Endodermal cell (in vitro differentiated cells): Measurements from ENCODE around the gene FIZ1. TPM values are rescaled to one million over a fixed set of nuclear protein-coding genes. Genes with fewer than 3 reads are reported as not detected.

Source experiments
- DNase-seq: peaks from one replicate; pipeline ENCODE4 v3.0.0-alpha.2; 2017
- H3K27ac ChIP-seq: 2 replicates; pipeline ENCODE4 v1.5.1; 2013; ENCODE audit warnings: mild to moderate bottlenecking, low read depth, low read length, moderate library complexity
- H3K27me3 ChIP-seq: 2 replicates; pipeline ENCODE4 v1.6.1; 2013; ENCODE audit warnings: mild to moderate bottlenecking, low read length, moderate library complexity; ENCODE audit not compliant: insufficient read depth, control insufficient read depth, poor library complexity, severe bottlenecking
- H3K36me3 ChIP-seq: 2 replicates; pipeline ENCODE4 v1.7.0; 2013; ENCODE audit warnings: mild to moderate bottlenecking, low read length, moderate library complexity; ENCODE audit not compliant: control insufficient read depth, insufficient read depth
- H3K4me1 ChIP-seq: one replicate; pipeline ENCODE4 v1.7.0; 2013; ENCODE audit warnings: low read length; ENCODE audit not compliant: control insufficient read depth, insufficient read depth
- H3K4me3 ChIP-seq: 2 replicates; pipeline ENCODE4 v1.5.1; 2013; ENCODE audit warnings: mild to moderate bottlenecking, low read length, moderate library complexity
- H3K9ac ChIP-seq: 2 replicates; pipeline ENCODE4 v1.6.1; 2013; ENCODE audit warnings: mild to moderate bottlenecking, low read length, moderate library complexity; ENCODE audit not compliant: poor library complexity, severe bottlenecking; ENCODE audit errors: extremely low read depth
- H3K9me3 ChIP-seq: 2 replicates; pipeline ENCODE4 v1.6.1; 2013; ENCODE audit warnings: mild to moderate bottlenecking, low read length, moderate library complexity; ENCODE audit not compliant: control insufficient read depth
- H3K27ac Mint-ChIP-seq: 2 replicates; pipeline ENCODE4 v1.8.0; 2020; ENCODE audit warnings: mixed read lengths
- H3K27me3 Mint-ChIP-seq: 2 replicates; pipeline ENCODE4 v1.8.0; 2021; ENCODE audit warnings: mild to moderate bottlenecking, mixed read lengths; ENCODE audit not compliant: insufficient read depth
- H3K36me3 Mint-ChIP-seq: 2 replicates; pipeline ENCODE4 v1.8.0; 2020; ENCODE audit warnings: low read depth, mixed read lengths
- H3K4me1 Mint-ChIP-seq: 2 replicates; pipeline ENCODE4 v1.8.0; 2020; ENCODE audit warnings: mixed read lengths
- H3K4me3 Mint-ChIP-seq: 2 replicates; pipeline ENCODE4 v1.8.0; 2020; ENCODE audit warnings: mild to moderate bottlenecking, moderate library complexity, mixed read lengths
- H3K9me3 Mint-ChIP-seq: 2 replicates; pipeline ENCODE4 v1.8.0; 2020; ENCODE audit warnings: mild to moderate bottlenecking, mixed read lengths
- WGBS, 2 experiments: methylation state at CpG; one replicate each; pipeline versions ENCODE4 v1.1.5 to v1.1.7; 2013; ENCODE audit warnings: missing lambda C conversion rate in 2 of 2, mixed read lengths in 1 of 2; ENCODE audit not compliant: insufficient coverage in 1 of 2, insufficient read length in 1 of 2; 5-methylcytosine and 5-hydroxymethylcytosine counted together
- total RNA-seq, 2 donors: library from RNA; stranded (reverse); fragmentation: NEBNext Ultra II Directional in 1 of 2; extraction: Animal tissue kit (Norgen Biotek cat#: 25700) in 1 of 2; gene quantifications; 2 replicates in 1 of 2; 3 replicates in 1 of 2; pipeline ENCODE4 v1.2.1, GENCODE V29; 2021
- TF ChIP-seq, protein P1 (sequence below): fragments of 200-600 bp; sonication (generic); conservative IDR thresholded peaks from 2 replicates; pipeline ENCODE4 v1.5.0; 2021; ENCODE audit warnings: antibody characterized with exemption, mild to moderate bottlenecking

FIZ1 gene
- total RNA-seq, 2 donors from 2014 or later, result 19.7 to 21.1 TPM

DNA sequence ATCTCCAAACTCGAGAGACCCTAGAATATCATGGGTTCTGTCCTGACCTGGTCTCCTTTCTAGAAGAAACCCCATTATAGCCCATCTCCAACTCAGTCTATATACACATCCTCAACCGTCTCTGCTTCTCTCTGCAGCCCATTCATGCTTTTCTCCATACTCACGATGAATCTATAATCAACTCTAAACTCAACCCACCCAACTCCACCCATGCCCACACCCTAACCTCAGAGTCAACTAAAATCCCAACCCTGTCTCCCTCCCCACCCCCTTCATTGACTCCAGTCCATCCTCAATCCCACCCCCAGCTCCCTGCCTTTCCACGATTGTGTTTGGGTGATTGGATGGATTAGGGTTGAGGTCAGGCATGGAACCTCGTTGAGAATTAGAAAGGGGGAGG, 55.8 kb downstream of the FIZ1 start:
- 83 to 88% methylated on average over 4 of the region's 5 CpGs for WGBS, 2 experiments

DNA sequence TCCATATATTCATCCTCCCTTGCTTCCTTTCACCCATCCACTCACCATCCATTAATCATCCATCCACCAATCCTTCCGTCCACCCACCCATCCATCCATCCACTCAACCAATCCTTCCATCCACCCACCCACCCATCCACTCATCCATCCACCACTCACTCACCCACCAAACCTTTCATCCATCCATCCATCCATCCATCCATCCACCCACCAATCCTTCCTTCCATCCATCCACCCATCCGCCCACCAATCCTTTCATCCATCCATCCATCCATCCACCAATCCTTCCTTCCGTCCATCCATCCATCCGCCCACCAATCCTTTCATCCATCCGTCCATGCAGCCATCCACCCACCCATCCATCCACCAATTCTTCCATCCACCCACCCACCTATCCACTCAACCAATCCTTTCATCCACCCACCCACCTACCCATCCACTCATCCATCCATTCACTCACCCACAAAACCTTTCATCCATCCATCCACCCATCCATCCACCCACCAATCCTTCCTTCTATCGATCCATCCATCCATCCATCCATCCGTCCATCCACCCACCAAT, 56.9 kb downstream of the FIZ1 start:
- H3K36me3 ChIP-seq, result no peaks in the 10 kb centered on the region
- H3K27me3 ChIP-seq, result no peaks in the 10 kb centered on the region
- no peaks in the 10 kb centered on the region for H3K9me3 ChIP-seq
- H3K27me3 Mint-ChIP-seq, result peaks cover 23% of the 10 kb centered on the region
- WGBS, 2 experiments, result 85 to 90% methylated on average over 7 of the region's 7 CpGs
- DNase-seq, result no peak
- H3K36me3 Mint-ChIP-seq, result no peaks in the 10 kb centered on the region
- no peak overlapping the region for H3K9ac ChIP-seq
- no peak overlapping the region for H3K27ac Mint-ChIP-seq
- TF ChIP-seq, protein P1, sequence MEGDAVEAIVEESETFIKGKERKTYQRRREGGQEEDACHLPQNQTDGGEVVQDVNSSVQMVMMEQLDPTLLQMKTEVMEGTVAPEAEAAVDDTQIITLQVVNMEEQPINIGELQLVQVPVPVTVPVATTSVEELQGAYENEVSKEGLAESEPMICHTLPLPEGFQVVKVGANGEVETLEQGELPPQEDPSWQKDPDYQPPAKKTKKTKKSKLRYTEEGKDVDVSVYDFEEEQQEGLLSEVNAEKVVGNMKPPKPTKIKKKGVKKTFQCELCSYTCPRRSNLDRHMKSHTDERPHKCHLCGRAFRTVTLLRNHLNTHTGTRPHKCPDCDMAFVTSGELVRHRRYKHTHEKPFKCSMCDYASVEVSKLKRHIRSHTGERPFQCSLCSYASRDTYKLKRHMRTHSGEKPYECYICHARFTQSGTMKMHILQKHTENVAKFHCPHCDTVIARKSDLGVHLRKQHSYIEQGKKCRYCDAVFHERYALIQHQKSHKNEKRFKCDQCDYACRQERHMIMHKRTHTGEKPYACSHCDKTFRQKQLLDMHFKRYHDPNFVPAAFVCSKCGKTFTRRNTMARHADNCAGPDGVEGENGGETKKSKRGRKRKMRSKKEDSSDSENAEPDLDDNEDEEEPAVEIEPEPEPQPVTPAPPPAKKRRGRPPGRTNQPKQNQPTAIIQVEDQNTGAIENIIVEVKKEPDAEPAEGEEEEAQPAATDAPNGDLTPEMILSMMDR, result no peak
- H3K4me1 ChIP-seq, result no peaks in the 10 kb centered on the region
- peaks cover 8% of the 10 kb centered on the region for H3K4me1 Mint-ChIP-seq
- H3K4me3 Mint-ChIP-seq, result no peak overlapping the region
- no peak overlapping the region for H3K27ac ChIP-seq
- no peaks in the 10 kb centered on the region for H3K9me3 Mint-ChIP-seq
- H3K4me3 ChIP-seq, result no peak overlapping the region

More for the DNA sequence above, 55.8 kb downstream of the FIZ1 start:
- no peaks in the 10 kb centered on the region for H3K36me3 ChIP-seq
- no peaks in the 10 kb centered on the region for H3K4me1 ChIP-seq
- TF ChIP-seq, protein P1, result no peak
- H3K4me3 ChIP-seq, result no peak overlapping the region
- H3K4me3 Mint-ChIP-seq, result no peak overlapping the region
- no peak overlapping the region for H3K9ac ChIP-seq
- no peak for DNase-seq
- H3K4me1 Mint-ChIP-seq, result peaks cover 12% of the 10 kb centered on the region
- no peak overlapping the region for H3K27ac ChIP-seq
- no peaks in the 10 kb centered on the region for H3K9me3 ChIP-seq
- H3K27me3 Mint-ChIP-seq, result peaks cover 23% of the 10 kb centered on the region
- no peaks in the 10 kb centered on the region for H3K9me3 Mint-ChIP-seq
- no peak overlapping the region for H3K27ac Mint-ChIP-seq
- H3K27me3 ChIP-seq, result no peaks in the 10 kb centered on the region
- H3K36me3 Mint-ChIP-seq, result no peaks in the 10 kb centered on the region

Other genes with a start within 250 kb of the FIZ1 start
- gene COX6B2, start 244.8 kb downstream of the FIZ1 start, total RNA-seq, result under 1 TPM; 0.75 to 0.84 TPM
- under 1 TPM; 0.09 to 0.11 TPM for gene GARIN5B, start 236.3 kb downstream of the FIZ1 start, total RNA-seq
- 1 to 10 TPM in 1 of 2 donors, under 1 TPM in 1; 0.91 to 1.7 TPM for gene IL11, start 229.1 kb downstream of the FIZ1 start, total RNA-seq
- gene TMEM190, start 222.7 kb downstream of the FIZ1 start, total RNA-seq, result 1 to 10 TPM in 1 of 2 donors, not detected in 1; 1.2 TPM
- 1 to 10 TPM; 3.9 to 4.4 TPM for gene TMEM238, start 215.2 kb downstream of the FIZ1 start, total RNA-seq
- 1,000 to 10,000 TPM; 1,672 to 1,902 TPM for gene RPL28, start 213.6 kb downstream of the FIZ1 start, total RNA-seq
- 100 to 1,000 TPM; 202 to 246 TPM for gene UBE2S, start 191.7 kb downstream of the FIZ1 start, total RNA-seq
- not detected for gene SHISA7, start 156.2 kb downstream of the FIZ1 start, total RNA-seq
- 10 to 100 TPM; 35.9 to 39.2 TPM for gene ISOC2, start 137.9 kb downstream of the FIZ1 start, total RNA-seq
- gene C19orf85, start 134.8 kb downstream of the FIZ1 start, total RNA-seq, result 1 to 10 TPM in 1 of 2 donors, under 1 TPM in 1; 0.62 to 2.3 TPM
- gene ZNF628, start 122.9 kb downstream of the FIZ1 start, total RNA-seq, result 10 to 100 TPM in 1 of 2 donors, 1 to 10 TPM in 1; 9.9 to 12.6 TPM
- 10 to 100 TPM; 51.3 to 67.1 TPM for gene NAT14, start 114.3 kb downstream of the FIZ1 start, total RNA-seq
- 1 to 10 TPM; 1.4 to 2.4 TPM for gene SSC5D, start 111.1 kb downstream of the FIZ1 start, total RNA-seq
- 1 to 10 TPM; 3.3 to 6.6 TPM for gene SBK2, start 62.4 kb downstream of the FIZ1 start, total RNA-seq
- 1 to 10 TPM in 1 of 2 donors, under 1 TPM in 1; 0.48 to 1.4 TPM for gene SBK3, start 54.0 kb downstream of the FIZ1 start, total RNA-seq
- gene ZNF579, start 18.7 kb downstream of the FIZ1 start, total RNA-seq, result 10 to 100 TPM; 27.5 to 30.7 TPM
- 1 to 10 TPM; 5.0 to 5.8 TPM for gene ZNF524, start 771 bp upstream of the FIZ1 start, total RNA-seq
- gene ZNF865, start 6.1 kb upstream of the FIZ1 start, total RNA-seq, result 10 to 100 TPM; 14.5 to 14.9 TPM
- 10 to 100 TPM in 1 of 2 donors, 1 to 10 TPM in 1; 7.2 to 10.7 TPM for gene ZNF784, start 25.0 kb upstream of the FIZ1 start, total RNA-seq
- 10 to 100 TPM; 27.3 to 38.6 TPM for gene ZNF580, start 41.5 kb upstream of the FIZ1 start, total RNA-seq
- 10 to 100 TPM; 47.2 to 48.7 TPM for gene ZNF581, start 44.1 kb upstream of the FIZ1 start, total RNA-seq
- 10 to 100 TPM; 18.0 to 24.9 TPM for gene CCDC106, start 48.7 kb upstream of the FIZ1 start, total RNA-seq
- 100 to 1,000 TPM; 264 to 293 TPM for gene U2AF2, start 55.5 kb upstream of the FIZ1 start, total RNA-seq
- 100 to 1,000 TPM; 148 to 149 TPM for gene EPN1, start 75.7 kb upstream of the FIZ1 start, total RNA-seq
- not detected for gene NLRP9, start 138.9 kb upstream of the FIZ1 start, total RNA-seq
- not detected for gene RFPL4A, start 159.6 kb upstream of the FIZ1 start, total RNA-seq
- not detected for gene RFPL4AL1, start 169.6 kb upstream of the FIZ1 start, total RNA-seq
- not detected for gene NLRP11, start 232.5 kb upstream of the FIZ1 start, total RNA-seq
- gene NLRP4, start 237.0 kb upstream of the FIZ1 start, total RNA-seq, result not detected